Neuronal stem cell (in vitro differentiated cells): ENCODE data around the gene MARK3.

ENCODE experiments used
- DNase-seq: peaks from one replicate; pipeline ENCODE4 v3.0.0-alpha.2; 2013; ENCODE audit warnings: low spot score
- H2AFZ ChIP-seq: one replicate; pipeline ENCODE4 v1.6.1; 2013; ENCODE audit warnings: mild to moderate bottlenecking, low read length, inconsistent platforms
- H2AK5ac ChIP-seq: 2 replicates; pipeline ENCODE4 v1.6.1; 2013; ENCODE audit warnings: low read depth, mild to moderate bottlenecking, inconsistent platforms, low read length, moderate library complexity, mixed read lengths
- H2BK120ac ChIP-seq: 2 replicates; pipeline ENCODE4 v1.6.1; 2013; ENCODE audit warnings: low read depth, mild to moderate bottlenecking, inconsistent platforms, low read length, moderate library complexity, mixed read lengths
- H2BK12ac ChIP-seq: one replicate; pipeline ENCODE4 v1.6.1; 2013; ENCODE audit warnings: low read length, inconsistent platforms
- H2BK15ac ChIP-seq: 2 replicates; pipeline ENCODE4 v1.6.1; 2013; ENCODE audit warnings: mild to moderate bottlenecking, low read length, inconsistent platforms, mixed read lengths
- H2BK5ac ChIP-seq: one replicate; pipeline ENCODE4 v1.6.1; 2013; ENCODE audit warnings: inconsistent platforms, mild to moderate bottlenecking, low read length, moderate library complexity
- H3K14ac ChIP-seq: one replicate; pipeline ENCODE4 v1.6.1; 2013; ENCODE audit warnings: low read length, inconsistent platforms
- H3K18ac ChIP-seq: 2 replicates; pipeline ENCODE4 v1.6.1; 2013; ENCODE audit warnings: low read length, inconsistent platforms
- H3K23ac ChIP-seq: 2 replicates; pipeline ENCODE4 v1.6.1; 2013; ENCODE audit warnings: low read depth, mild to moderate bottlenecking, mixed read lengths, low read length, inconsistent platforms; ENCODE audit not compliant: poor library complexity
- H3K27ac ChIP-seq: replicated peaks from 3 replicates; pipeline ENCODE4 v1.5.1; 2013; ENCODE audit warnings: low read length, inconsistent platforms
- H3K27me3 ChIP-seq, 3 experiments: 2 replicates each; pipeline ENCODE4 v1.6.1; 2013; ENCODE audit warnings: low read length in 3 of 3, mild to moderate bottlenecking in 2 of 3, inconsistent platforms in 1 of 3, low read depth in 1 of 3, mixed read lengths in 1 of 3, moderate library complexity in 1 of 3; ENCODE audit not compliant: control insufficient read depth in 3 of 3, insufficient read depth in 3 of 3
- H3K36me3 ChIP-seq, 2 donors: replicated peaks in 1 of 2; 2 replicates each; pipeline ENCODE4 v1.6.1; 2013; ENCODE audit warnings: low read length in 2 of 2; ENCODE audit not compliant: control insufficient read depth in 2 of 2, insufficient read depth in 2 of 2
- H3K4ac ChIP-seq: 2 replicates; pipeline ENCODE4 v1.6.1; 2013; ENCODE audit warnings: inconsistent platforms, mild to moderate bottlenecking, low read length, moderate library complexity
- H3K4me1 ChIP-seq, 2 donors: 1 replicate in 1 of 2; 2 replicates in 1 of 2; pipeline ENCODE4 v1.6.1; 2013; ENCODE audit warnings: low read length in 2 of 2, low read depth in 1 of 2; ENCODE audit not compliant: control insufficient read depth in 2 of 2, insufficient read depth in 1 of 2
- H3K4me2 ChIP-seq: one replicate; pipeline ENCODE4 v1.6.1; 2013; ENCODE audit warnings: mild to moderate bottlenecking, low read length, inconsistent platforms; ENCODE audit not compliant: insufficient read depth, poor library complexity, severe bottlenecking
- H3K4me3 ChIP-seq, 2 donors: 2 replicates each; pipeline ENCODE4 v1.5.1; 2013; ENCODE audit warnings: low read length in 2 of 2, mild to moderate bottlenecking in 2 of 2, inconsistent platforms in 1 of 2, moderate library complexity in 1 of 2
- H3K79me1 ChIP-seq: one replicate; pipeline ENCODE4 v1.6.1; 2013; ENCODE audit warnings: low read depth, mild to moderate bottlenecking, inconsistent platforms, low read length, moderate library complexity
- H3K9ac ChIP-seq: one replicate; pipeline ENCODE4 v1.6.1; 2013; ENCODE audit warnings: mild to moderate bottlenecking, low read depth, low read length, inconsistent platforms; ENCODE audit not compliant: poor library complexity
- H3K9me3 ChIP-seq, 2 donors: replicated peaks in 1 of 2; 2 replicates each; pipeline versions ENCODE3 to v1.6.1; 2013; ENCODE audit warnings: low read length in 2 of 2, mild to moderate bottlenecking in 2 of 2, inconsistent platforms in 1 of 2, low read depth in 1 of 2, mixed read lengths in 1 of 2, moderate library complexity in 1 of 2; ENCODE audit not compliant: control insufficient read depth in 2 of 2, insufficient read depth in 1 of 2
- H4K8ac ChIP-seq: one replicate; pipeline ENCODE4 v1.6.1; 2013; ENCODE audit warnings: low read depth, mild to moderate bottlenecking, inconsistent platforms, low read length, moderate library complexity
- H4K91ac ChIP-seq: one replicate; pipeline ENCODE4 v1.6.1; 2013; ENCODE audit warnings: low read length, low read depth, mild to moderate bottlenecking, inconsistent platforms; ENCODE audit not compliant: poor library complexity
- WGBS, 2 donors: extraction: QIAGEN DNeasy Blood & Tissue Kit; methylation state at CpG; one replicate each; pipeline ENCODE4 v1.1.7; 2013; ENCODE audit warnings: missing lambda C conversion rate in 2 of 2, mixed read lengths in 1 of 2; ENCODE audit not compliant: insufficient read length in 2 of 2, insufficient replicate concordance in 1 of 2; ENCODE audit errors: extremely low coverage in 2 of 2; 5-methylcytosine and 5-hydroxymethylcytosine counted together

The MARK3 gene

DNA sequence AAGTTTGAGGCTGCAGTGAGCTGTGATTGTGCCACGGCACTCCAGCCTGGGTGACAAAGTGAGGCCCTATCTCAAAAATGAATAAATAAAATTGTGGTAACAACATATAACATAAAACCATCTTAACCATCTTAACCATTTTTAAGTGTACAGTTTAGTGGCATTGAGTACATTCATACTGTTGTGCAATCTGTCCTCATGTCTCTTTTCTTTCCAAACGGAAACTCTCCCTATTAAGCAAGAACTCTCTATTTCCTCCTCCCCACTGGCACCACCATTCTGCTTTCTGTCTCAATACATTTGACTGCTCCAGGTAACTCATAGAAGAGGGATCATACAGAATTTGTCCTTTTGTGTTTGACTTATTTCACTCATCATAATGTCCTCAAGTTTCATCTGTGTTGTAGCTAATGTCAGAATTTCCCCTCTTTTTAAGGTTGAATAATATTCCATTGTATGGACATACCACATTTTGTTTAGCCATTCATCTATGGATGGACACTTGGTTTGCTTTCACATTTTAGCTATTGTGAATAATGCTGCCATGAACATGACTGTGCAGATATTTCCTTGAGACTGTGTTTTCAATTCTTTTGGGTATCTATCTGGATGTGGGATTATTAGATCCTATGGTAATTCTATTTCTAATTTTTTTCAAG lies 4.4 kb upstream of the MARK3 start:
- H4K91ac ChIP-seq = no peak overlapping the region
- no CpG with 5 or more reads among the region's 2 CpGs for WGBS, 2 donors

DNA sequence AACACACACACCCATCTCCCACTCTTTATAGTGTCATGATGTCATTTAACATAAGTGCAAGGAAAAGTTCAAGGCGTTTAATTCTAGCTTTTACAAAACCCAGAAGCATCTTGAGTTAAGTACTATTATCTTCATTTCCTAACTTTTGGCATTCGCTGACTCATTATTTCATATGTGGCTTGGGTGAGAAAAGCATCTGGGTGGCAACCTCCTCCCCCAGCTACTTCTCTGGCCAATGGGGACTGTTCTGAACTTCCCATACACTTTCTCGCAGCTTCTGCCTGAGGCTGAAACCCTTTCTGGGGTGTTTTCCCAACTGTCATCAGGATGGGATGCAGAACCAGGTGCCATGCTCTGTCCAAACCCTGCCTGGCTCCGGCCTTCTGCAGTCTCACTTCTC lies 2.8 kb upstream of the MARK3 start:
- no peak overlapping the region for H2BK120ac ChIP-seq
- peaks cover 0 to 20% (median 0%) of the 10 kb centered on the region in 3 experiments for H3K27me3 ChIP-seq
- peaks cover 3 to 6% of the 10 kb centered on the region in 2 donors for H3K4me1 ChIP-seq
- H2BK12ac ChIP-seq = no peak overlapping the region
- no peak overlapping the region for H2BK15ac ChIP-seq
- peaks cover 7% of the 10 kb centered on the region for H3K79me1 ChIP-seq
- no peak overlapping the region for H4K91ac ChIP-seq
- no peak overlapping the region for H3K4me3 ChIP-seq
- H3K36me3 ChIP-seq = no peaks in the 10 kb centered on the region
- peaks cover 0 to 3% of the 10 kb centered on the region in 2 donors for H3K9me3 ChIP-seq
- no peak overlapping the region for H2BK5ac ChIP-seq
- H2AK5ac ChIP-seq = no peak overlapping the region
- H3K18ac ChIP-seq = no peak overlapping the region
- no peak overlapping the region for H3K27ac ChIP-seq
- no peak overlapping the region for H3K4ac ChIP-seq
- WGBS, 2 donors = no CpG with 5 or more reads among the region's 4 CpGs
- no peak for DNase-seq
- no peak overlapping the region for H3K9ac ChIP-seq
- no peak overlapping the region for H3K23ac ChIP-seq
- H2AFZ ChIP-seq = no peak overlapping the region
- H3K14ac ChIP-seq = no peak overlapping the region
- no peak overlapping the region for H4K8ac ChIP-seq
- H3K4me2 ChIP-seq = no peak overlapping the region

More for the DNA sequence above, 4.4 kb upstream of the MARK3 start:
- Histone ChIP-seq H3K79me1 (peaks cover 3% of the 10 kb centered on the region), H3K9ac (no peak overlapping the region), H3K9me3 (peaks cover 0 to 3% of the 10 kb centered on the region in 2 donors), H2AFZ (no peak overlapping the region), H4K8ac (no peak overlapping the region), H3K27ac (no peak overlapping the region), H3K14ac (no peak overlapping the region), H3K23ac (no peak overlapping the region), H2BK15ac (no peak overlapping the region), H3K4me1 (peaks cover 3% of the 10 kb centered on the region in 2 donors), H2BK5ac (no peak overlapping the region), H3K4me3 (no peak overlapping the region), H3K4me2 (no peak overlapping the region), H3K27me3 (peaks cover 0 to 20% (median 0%) of the 10 kb centered on the region in 3 experiments), H2BK12ac (no peak overlapping the region), H2BK120ac (no peak overlapping the region), H2AK5ac (no peak overlapping the region), H3K18ac (no peak overlapping the region), H3K4ac (no peak overlapping the region), H3K36me3 (no peaks in the 10 kb centered on the region)
- DNase-seq = no peak

DNA sequence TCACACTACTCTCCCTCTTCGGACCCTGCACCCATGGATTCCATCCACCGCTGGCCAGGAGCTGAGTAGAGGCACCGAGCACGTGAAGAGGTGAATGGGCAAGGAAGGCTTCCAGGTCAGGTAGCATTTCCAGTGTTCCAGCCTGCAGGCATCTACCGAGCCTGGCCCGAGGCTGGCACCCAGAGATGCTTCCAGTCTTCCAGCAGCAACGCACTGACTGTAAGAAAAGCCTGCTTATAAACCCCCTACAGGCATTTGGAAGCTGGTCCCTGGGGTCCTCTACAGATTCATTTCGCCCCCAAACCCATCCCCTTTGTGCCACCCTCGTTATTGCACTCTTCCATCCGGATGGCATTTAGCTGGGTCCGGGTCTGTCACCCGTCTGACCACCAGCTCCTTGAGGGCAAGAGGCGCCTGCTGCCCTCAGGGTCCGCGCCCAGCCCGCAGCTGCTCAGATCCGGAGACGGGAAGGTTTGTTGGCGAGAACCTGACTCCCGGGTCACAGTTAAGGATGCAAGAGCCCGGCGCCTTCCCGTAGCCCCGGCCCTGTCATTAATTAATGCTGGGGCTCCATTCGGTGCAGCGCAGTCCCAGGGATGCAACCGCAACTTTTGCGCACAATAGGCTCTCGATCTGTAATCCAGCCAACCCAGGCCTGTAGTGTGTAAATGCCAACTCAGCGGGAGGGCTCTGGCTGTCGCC lies 614 bp upstream of the MARK3 start:
- H3K9me3 ChIP-seq = peaks cover 0 to 8% of the 10 kb centered on the region in 2 donors
- H3K9ac ChIP-seq = peak overlapping the region; percentile 92
- H3K27me3 ChIP-seq = peaks cover 0 to 11% (median 0%) of the 10 kb centered on the region in 3 experiments
- H2AK5ac ChIP-seq = peak overlapping the region; percentile 88
- H4K8ac ChIP-seq = peak overlapping the region; percentile 97
- H2BK5ac ChIP-seq = no peak overlapping the region
- no CpG with 5 or more reads among the region's 31 CpGs for WGBS, 2 donors
- no peak for DNase-seq
- peak overlapping the region; percentile 92 for H3K23ac ChIP-seq
- peak overlapping the region; percentile 86 for H3K14ac ChIP-seq
- H2BK12ac ChIP-seq = peak overlapping the region; percentile 93
- H3K18ac ChIP-seq = peak overlapping the region; percentile 86
- H2BK15ac ChIP-seq = peak overlapping the region; percentile 83
- H3K4me3 ChIP-seq = peak overlapping the region; percentile 83 to 99
- peaks cover 3 to 7% of the 10 kb centered on the region in 2 donors for H3K4me1 ChIP-seq
- H4K91ac ChIP-seq = no peak overlapping the region
- H3K4me2 ChIP-seq = peak overlapping the region; percentile 88
- peaks cover 7% of the 10 kb centered on the region for H3K79me1 ChIP-seq
- peak overlapping the region; percentile 77 for H3K27ac ChIP-seq
- H3K4ac ChIP-seq = no peak overlapping the region
- H3K36me3 ChIP-seq = peaks cover 0 to 8% of the 10 kb centered on the region in 2 donors
- H2AFZ ChIP-seq = peak overlapping the region; percentile 97
- H2BK120ac ChIP-seq = peak overlapping the region; percentile 81
